Kidney epithelial cell (primary cell): ENCODE results near the gene PDE11A. TPM values are rescaled to one million over a fixed set of nuclear protein-coding genes. Genes with fewer than 3 reads are reported as not detected.

Source experiments
- DNase-seq: peaks from one replicate; pipeline ENCODE4 v3.0.0-alpha.2; 2010; ENCODE audit warnings: low read depth
- H3K27me3 ChIP-seq: 2 replicates; pipeline ENCODE4 v1.6.0; 2011; ENCODE audit warnings: low read length; ENCODE audit not compliant: control insufficient read depth, insufficient read depth
- H3K36me3 ChIP-seq: 2 replicates; pipeline ENCODE4 v1.5.1; 2011; ENCODE audit warnings: low read length; ENCODE audit not compliant: control insufficient read depth, insufficient read depth
- H3K4me3 ChIP-seq: 2 replicates; pipeline ENCODE4 v1.5.1; 2011; ENCODE audit warnings: low read depth, mild to moderate bottlenecking, control low read depth, low read length
- CTCF ChIP-seq: IDR thresholded peaks from 2 replicates; pipeline ENCODE4 v1.5.1; 2011; ENCODE audit warnings: mild to moderate bottlenecking, moderate library complexity, low read length, control low read depth, inconsistent platforms; ENCODE audit not compliant: insufficient read depth, poor library complexity, severe bottlenecking
- total RNA-seq: library from RNA; depleted of rRNA; stranded (reverse); fragments of >200 nt; gene quantifications from 2 replicates; pipeline ENCODE4 v1.2.3, GENCODE V29; 2015

Gene PDE11A
- total RNA-seq, 1 donor from 2014 or later: 0.13 TPM

- Histone ChIP-seq H3K36me3 (no peaks in the 10 kb centered on the region), H3K4me3 (no peak overlapping the region), H3K27me3 (no peaks in the 10 kb centered on the region)
- no peak for DNase-seq
- TF ChIP-seq CTCF: no peak
Observed at GRCh38 chr2:177726931-177727348, 345.6 kb downstream of the PDE11A start.

- H3K36me3 ChIP-seq: no peaks in the 10 kb centered on the region
- TF ChIP-seq CTCF: peak; percentile 88
- no peak overlapping the region for H3K4me3 ChIP-seq
- H3K27me3 ChIP-seq: no peaks in the 10 kb centered on the region
- DNase-seq: peak; percentile 10
Observed at GRCh38 chr2:177724398-177725287, 347.9 kb downstream of the PDE11A start.

DNA sequence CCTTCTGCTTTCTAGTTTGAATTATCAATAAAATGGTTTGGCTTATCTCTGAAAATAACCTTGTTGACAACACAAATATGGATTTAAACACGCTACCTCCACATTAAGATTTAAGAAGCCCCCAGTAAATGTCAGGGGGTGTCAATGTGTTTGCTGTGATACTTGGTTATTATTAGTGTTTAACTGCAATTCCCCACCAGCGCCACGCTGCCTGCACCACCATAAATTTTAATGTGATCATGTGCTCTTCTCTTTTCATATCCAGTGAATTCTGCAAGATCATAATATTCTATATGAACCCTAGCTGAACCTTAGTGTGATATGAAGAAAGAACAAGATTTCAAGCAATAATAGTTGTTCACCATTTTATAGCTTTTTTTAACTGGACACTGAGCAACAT lies 349.3 kb downstream of the PDE11A start:
- Histone ChIP-seq H3K36me3 (no peaks in the 10 kb centered on the region), H3K4me3 (no peak overlapping the region), H3K27me3 (no peaks in the 10 kb centered on the region)
- no peak for TF ChIP-seq CTCF
- no peak for DNase-seq

- no peak for TF ChIP-seq CTCF
- no peaks in the 10 kb centered on the region for H3K36me3 ChIP-seq
- DNase-seq: no peak
- H3K27me3 ChIP-seq: no peaks in the 10 kb centered on the region
- H3K4me3 ChIP-seq: no peak overlapping the region
Observed at GRCh38 chr2:177721818-177722567, 350.6 kb downstream of the PDE11A start.

DNA sequence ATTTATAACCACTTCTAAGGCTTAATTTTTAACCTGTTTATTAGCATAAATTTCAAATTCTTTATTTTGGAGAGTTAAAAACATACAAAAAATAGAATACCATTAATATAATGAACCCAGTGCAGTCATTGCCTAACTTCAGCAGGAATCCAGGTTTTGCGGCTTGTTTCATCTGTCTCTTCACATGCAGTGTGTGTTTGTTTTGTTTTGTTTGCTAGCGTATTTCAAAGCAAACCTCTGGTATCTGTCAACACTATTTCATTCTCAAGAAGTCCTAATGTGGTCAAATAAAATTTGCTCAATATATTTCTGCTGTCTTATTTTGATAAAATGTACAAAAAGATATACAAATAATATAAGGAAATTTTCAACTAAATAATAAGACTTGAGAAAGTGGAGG lies 351.5 kb downstream of the PDE11A start:
- Histone ChIP-seq H3K4me3 (no peak overlapping the region), H3K27me3 (no peaks in the 10 kb centered on the region), H3K36me3 (no peaks in the 10 kb centered on the region)
- TF ChIP-seq CTCF: no peak
- no peak for DNase-seq
